Erythroblast (primary cell): Measurements from ENCODE around the gene CACFD1.

Experiments
- DNase-seq, 2 experiments: peaks; one replicate each; lab custom pipeline; 2025; lab: John Stamatoyannopoulos, UW
- GATA1 ChIP-seq: IDR thresholded peaks from 2 replicates; pipeline ENCODE4 v1.6.1; 2011; ENCODE audit warnings: low read depth, mild to moderate bottlenecking, control low read depth, low read length, moderate library complexity
- POLR2A ChIP-seq: IDR thresholded peaks from 2 replicates; pipeline ENCODE4 v1.6.1; 2011; ENCODE audit warnings: mild to moderate bottlenecking, low read length

The CACFD1 gene

GRCh38 chr9:133499132-133499891 is 39.5 kb downstream of the CACFD1 start:
- DNase-seq, result no peak
- TF ChIP-seq GATA1 (no peak), POLR2A (no peak)

DNA sequence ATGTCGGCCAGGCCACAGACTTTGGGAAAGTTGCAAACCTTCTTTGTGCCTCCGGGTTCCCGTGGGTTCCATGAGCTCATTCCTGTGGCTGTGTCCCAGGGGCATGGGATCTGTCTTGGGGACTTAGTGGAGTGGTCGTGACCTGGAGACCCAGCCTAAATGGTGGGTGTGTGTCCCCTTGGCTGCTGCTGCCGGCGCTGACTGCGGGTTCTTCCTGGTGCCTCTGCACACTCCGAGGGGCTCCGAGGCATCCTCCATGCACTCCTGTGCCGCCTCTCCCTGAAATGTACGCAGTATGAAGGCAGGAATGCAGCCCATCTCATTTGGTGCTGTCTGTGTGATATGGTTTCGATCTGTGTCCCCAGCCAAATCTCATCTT is 40.1 kb downstream of the CACFD1 start:
- TF ChIP-seq GATA1, result no peak
- TF ChIP-seq POLR2A, result no peak
- DNase-seq, result no peak

- TF ChIP-seq GATA1 (no peak), POLR2A (no peak)
- no peak for DNase-seq
Measured at GRCh38 chr9:133502112-133502511, 42.3 kb downstream of the CACFD1 start.

GRCh38 chr9:133505186-133505830 is 45.5 kb downstream of the CACFD1 start:
- DNase-seq, result no peak
- TF ChIP-seq POLR2A (no peak), GATA1 (no peak)

DNA sequence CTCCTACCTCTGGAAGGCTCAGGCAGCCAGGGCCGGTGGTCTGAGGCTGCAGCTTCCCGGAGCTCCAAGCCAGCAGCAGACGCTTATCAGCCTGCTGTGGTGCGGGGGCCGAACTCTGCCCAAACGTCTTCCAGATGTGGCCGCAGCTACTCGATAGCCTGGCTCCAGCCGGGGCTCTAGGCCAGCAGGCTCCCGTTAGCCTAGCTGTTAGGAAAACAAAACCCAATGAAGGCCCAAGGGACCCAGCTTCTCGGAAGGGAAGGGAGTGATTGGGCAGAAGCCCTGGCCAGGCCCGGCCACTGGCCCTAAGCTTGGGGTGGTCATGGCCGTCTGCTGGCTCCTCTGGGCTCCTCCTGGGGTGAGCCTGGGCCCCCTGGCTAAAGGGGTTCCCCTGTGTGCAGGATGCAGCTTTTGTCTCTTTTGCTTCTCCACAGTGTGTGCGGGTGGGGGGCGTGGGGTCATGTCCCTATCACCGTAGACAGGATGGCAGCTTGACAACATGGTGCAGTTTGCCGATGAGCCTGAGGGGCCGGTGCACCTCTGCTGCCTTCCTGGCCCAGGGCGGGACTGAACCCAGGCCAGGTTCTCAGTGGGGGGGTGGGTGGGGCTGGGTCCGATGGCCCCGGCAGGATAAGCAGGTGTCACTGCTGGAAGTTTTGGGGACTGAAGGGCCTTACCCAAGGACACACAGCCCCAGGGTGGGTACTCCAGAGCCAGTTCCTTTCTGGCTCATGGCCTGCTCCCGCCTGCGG is 46.3 kb downstream of the CACFD1 start:
- DNase-seq, result peak in 1 of 2 experiments; percentile 25

DNA sequence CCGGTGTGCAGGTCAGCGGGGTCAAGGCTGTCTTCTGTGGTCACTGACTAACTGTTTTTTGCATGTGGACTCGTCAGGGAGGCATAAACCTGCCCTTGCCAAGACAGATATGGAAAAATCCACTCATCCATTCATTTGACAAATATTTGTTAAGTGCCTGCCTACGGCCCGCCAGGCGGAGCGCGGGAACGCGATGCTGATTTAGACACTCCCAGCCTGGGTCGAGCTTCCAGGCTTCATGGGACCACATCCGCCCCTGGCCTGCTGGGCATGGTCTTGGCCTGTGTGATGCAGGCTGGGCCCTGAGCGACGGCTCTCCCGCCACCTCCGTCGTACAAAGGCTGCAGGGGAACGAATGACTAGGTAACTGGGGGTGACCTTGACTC is 46.9 kb downstream of the CACFD1 start:
- TF ChIP-seq POLR2A, result no peak
- no peak for TF ChIP-seq GATA1
- no peak for DNase-seq

More for the DNA sequence above, 46.3 kb downstream of the CACFD1 start:
- no peak for TF ChIP-seq POLR2A
- no peak for TF ChIP-seq GATA1

- no peak for TF ChIP-seq POLR2A
- no peak for TF ChIP-seq GATA1
- no peak for DNase-seq
Measured at GRCh38 chr9:133507246-133507965, 47.6 kb downstream of the CACFD1 start.

- TF ChIP-seq POLR2A (no peak), GATA1 (no peak)
- DNase-seq, result no peak
Measured at GRCh38 chr9:133508046-133508445, 48.3 kb downstream of the CACFD1 start.

DNA sequence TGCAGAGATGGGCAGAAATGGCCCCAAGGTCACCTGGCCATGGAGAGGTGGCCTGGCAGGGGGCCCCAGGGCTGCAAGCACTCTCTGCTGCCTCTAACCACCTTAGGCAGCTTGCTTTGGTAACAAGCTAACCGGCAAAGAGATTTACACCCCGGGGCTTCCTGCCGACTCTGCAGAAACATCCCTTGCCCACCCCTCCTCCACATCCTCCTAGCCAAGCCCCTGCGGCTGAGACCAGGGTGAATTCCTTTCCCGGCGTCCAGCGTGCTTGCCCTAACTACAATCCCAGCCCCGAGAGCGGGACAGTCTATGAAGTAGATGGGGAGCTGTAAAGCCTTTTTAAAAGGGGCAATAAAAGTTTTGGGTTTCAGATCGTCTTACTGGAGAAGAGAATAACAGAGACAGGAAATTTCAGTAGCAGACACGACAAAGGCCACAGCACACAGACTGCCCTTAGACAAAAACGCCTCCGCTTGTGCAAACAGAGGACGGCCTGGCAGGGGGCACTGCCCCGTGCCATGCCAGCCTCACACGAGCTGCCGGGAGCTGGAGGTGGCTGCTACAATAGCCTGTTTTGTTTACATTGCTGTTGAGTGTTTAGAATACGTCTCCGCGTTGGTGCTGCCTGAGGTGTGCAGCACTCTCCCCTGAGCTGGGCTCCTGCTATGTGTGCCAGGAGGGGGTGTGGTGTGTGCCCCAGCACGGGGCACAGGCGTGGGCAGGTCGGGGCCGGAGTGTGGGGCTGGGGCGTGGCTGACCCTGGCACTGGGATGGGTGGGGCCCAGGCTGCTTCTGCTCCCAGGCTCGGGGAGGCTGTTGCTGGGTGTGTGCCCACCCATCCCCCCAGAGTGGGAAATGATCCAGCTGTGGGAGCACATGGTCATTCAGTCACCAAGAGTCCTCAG is 49.7 kb downstream of the CACFD1 start:
- DNase-seq, result no peak
- TF ChIP-seq GATA1 (no peak), POLR2A (no peak)

- TF ChIP-seq GATA1, result no peak
- no peak for TF ChIP-seq POLR2A
- DNase-seq, result no peak
Measured at GRCh38 chr9:133510926-133511505, 51.2 kb downstream of the CACFD1 start.

DNA sequence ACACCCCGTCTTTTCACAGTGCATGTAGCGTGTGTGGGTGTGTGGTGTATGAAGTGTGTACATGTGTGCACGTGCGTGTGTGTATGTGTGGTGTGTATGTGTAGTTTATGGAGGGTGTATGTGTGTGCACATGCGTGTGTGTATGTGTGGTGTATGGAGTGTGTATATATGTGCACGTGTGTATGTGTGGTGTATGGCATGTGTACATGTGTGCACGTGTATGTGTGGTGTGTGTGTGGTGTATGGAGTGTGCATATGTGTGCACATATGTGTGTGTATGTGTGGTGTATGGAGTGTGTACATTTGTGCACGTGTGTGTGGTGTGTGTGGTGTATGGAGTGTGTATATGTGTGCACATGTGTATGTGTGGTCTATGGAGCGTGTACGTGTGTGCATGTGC is 51.8 kb downstream of the CACFD1 start:
- TF ChIP-seq GATA1, result no peak
- TF ChIP-seq POLR2A, result no peak
- DNase-seq, result no peak

- DNase-seq, result no peak
- no peak for TF ChIP-seq POLR2A
- TF ChIP-seq GATA1, result no peak
Measured at GRCh38 chr9:133512253-133513213, 52.8 kb downstream of the CACFD1 start.
